Measurements from ENCODE around the gene PKD2. TPM values are rescaled to one million over a fixed set of nuclear protein-coding genes. Genes with fewer than 3 reads are reported as not detected.

The PKD2 gene
- total RNA-seq, 1 donor, result 106 TPM

GRCh38 chr4:88060431-88060830 lies 53.0 kb downstream of the PKD2 start:
- Histone ChIP-seq H3K4me3 (ENCODE audit: insufficient read depth, low read length) (no peak overlapping the region), H3K9me3 (ENCODE audit: low read depth, low read length) (no peaks in the 10 kb centered on the region), H3K4me2 (ENCODE audit: insufficient read depth, low read length) (no peak overlapping the region), H3K36me3 (ENCODE audit: insufficient read depth, low read length) (peaks cover 85% of the 10 kb centered on the region), H3K27ac (ENCODE audit: low read depth, low read length) (no peak overlapping the region), H2AFZ (ENCODE audit: low read length) (no peak overlapping the region), H3K4me1 (ENCODE audit: insufficient read depth, low read length) (no peaks in the 10 kb centered on the region), H3K79me2 (ENCODE audit: insufficient read depth, low read length) (no peaks in the 10 kb centered on the region), H3K27me3 (ENCODE audit: insufficient read depth, low read length) (no peaks in the 10 kb centered on the region), H4K20me1 (ENCODE audit: insufficient read depth, low read length) (no peaks in the 10 kb centered on the region)
- TF ChIP-seq CTCF (IDR thresholded peaks at IDR 0.05; ENCODE audit: extremely low read depth, low read depth, low read length), result no peak
- DNase-seq (ENCODE audit: insufficient read length, low spot score, missing footprints), result no peak

- Histone ChIP-seq H4K20me1 (ENCODE audit: insufficient read depth, low read length) (no peaks in the 10 kb centered on the region), H3K4me1 (ENCODE audit: insufficient read depth, low read length) (no peaks in the 10 kb centered on the region), H2AFZ (ENCODE audit: low read length) (no peak overlapping the region), H3K27me3 (ENCODE audit: insufficient read depth, low read length) (no peaks in the 10 kb centered on the region), H3K27ac (ENCODE audit: low read depth, low read length) (no peak overlapping the region), H3K79me2 (ENCODE audit: insufficient read depth, low read length) (no peaks in the 10 kb centered on the region), H3K4me2 (ENCODE audit: insufficient read depth, low read length) (no peak overlapping the region), H3K36me3 (ENCODE audit: insufficient read depth, low read length) (peaks cover 88% of the 10 kb centered on the region), H3K9me3 (ENCODE audit: low read depth, low read length) (no peaks in the 10 kb centered on the region), H3K4me3 (ENCODE audit: insufficient read depth, low read length) (no peak overlapping the region)
- TF ChIP-seq CTCF (IDR thresholded peaks at IDR 0.05; ENCODE audit: extremely low read depth, low read depth, low read length), result no peak
- DNase-seq (ENCODE audit: insufficient read length, low spot score, missing footprints), result no peak
Observed at GRCh38 chr4:88062311-88062710, 54.9 kb downstream of the PKD2 start.

GRCh38 chr4:88062843-88063242 lies 55.4 kb downstream of the PKD2 start:
- H3K36me3 ChIP-seq (ENCODE audit: insufficient read depth, low read length), result peaks cover 91% of the 10 kb centered on the region

GRCh38 chr4:88063634-88064296 lies 56.3 kb downstream of the PKD2 start:
- no peak overlapping the region for H3K4me2 ChIP-seq (ENCODE audit: insufficient read depth, low read length)
- no peak overlapping the region for H2AFZ ChIP-seq (ENCODE audit: low read length)
- no peak for DNase-seq (ENCODE audit: insufficient read length, low spot score, missing footprints)
- no peaks in the 10 kb centered on the region for H3K9me3 ChIP-seq (ENCODE audit: low read depth, low read length)
- no peak overlapping the region for H3K4me3 ChIP-seq (ENCODE audit: insufficient read depth, low read length)
- H3K27me3 ChIP-seq (ENCODE audit: insufficient read depth, low read length), result no peaks in the 10 kb centered on the region
- H3K79me2 ChIP-seq (ENCODE audit: insufficient read depth, low read length), result no peaks in the 10 kb centered on the region
- TF ChIP-seq CTCF (IDR thresholded peaks at IDR 0.05; ENCODE audit: extremely low read depth, low read depth, low read length), result no peak
- H3K36me3 ChIP-seq (ENCODE audit: insufficient read depth, low read length), result peaks cover 91% of the 10 kb centered on the region
- H3K4me1 ChIP-seq (ENCODE audit: insufficient read depth, low read length), result no peaks in the 10 kb centered on the region
- no peak overlapping the region for H3K27ac ChIP-seq (ENCODE audit: low read depth, low read length)
- no peaks in the 10 kb centered on the region for H4K20me1 ChIP-seq (ENCODE audit: insufficient read depth, low read length)

More at GRCh38 chr4:88062843-88063242, 55.4 kb downstream of the PKD2 start:
- H3K79me2 ChIP-seq (ENCODE audit: insufficient read depth, low read length), result no peaks in the 10 kb centered on the region
- no peak overlapping the region for H3K4me3 ChIP-seq (ENCODE audit: insufficient read depth, low read length)
- H4K20me1 ChIP-seq (ENCODE audit: insufficient read depth, low read length), result no peaks in the 10 kb centered on the region
- TF ChIP-seq CTCF (IDR thresholded peaks at IDR 0.05; ENCODE audit: extremely low read depth, low read depth, low read length), result no peak
- no peak for DNase-seq (ENCODE audit: insufficient read length, low spot score, missing footprints)
- no peak overlapping the region for H3K27ac ChIP-seq (ENCODE audit: low read depth, low read length)
- no peak overlapping the region for H3K4me2 ChIP-seq (ENCODE audit: insufficient read depth, low read length)
- no peaks in the 10 kb centered on the region for H3K4me1 ChIP-seq (ENCODE audit: insufficient read depth, low read length)
- H3K9me3 ChIP-seq (ENCODE audit: low read depth, low read length), result no peaks in the 10 kb centered on the region
- H2AFZ ChIP-seq (ENCODE audit: low read length), result no peak overlapping the region
- H3K27me3 ChIP-seq (ENCODE audit: insufficient read depth, low read length), result no peaks in the 10 kb centered on the region

Data from osteoblast (primary cell).